EL (cell line): ENCODE measurements around the gene SLC6A8.
"Not testable (repeated sequence)": the region's sequence is repeated elsewhere in the genome, so short reads cannot be mapped to it uniquely, and the experiment has no call there.

Experiments
- DNase-seq: peaks from one replicate; pipeline ENCODE4 v3.0.0-alpha.2; 2016

The SLC6A8 gene

DNA sequence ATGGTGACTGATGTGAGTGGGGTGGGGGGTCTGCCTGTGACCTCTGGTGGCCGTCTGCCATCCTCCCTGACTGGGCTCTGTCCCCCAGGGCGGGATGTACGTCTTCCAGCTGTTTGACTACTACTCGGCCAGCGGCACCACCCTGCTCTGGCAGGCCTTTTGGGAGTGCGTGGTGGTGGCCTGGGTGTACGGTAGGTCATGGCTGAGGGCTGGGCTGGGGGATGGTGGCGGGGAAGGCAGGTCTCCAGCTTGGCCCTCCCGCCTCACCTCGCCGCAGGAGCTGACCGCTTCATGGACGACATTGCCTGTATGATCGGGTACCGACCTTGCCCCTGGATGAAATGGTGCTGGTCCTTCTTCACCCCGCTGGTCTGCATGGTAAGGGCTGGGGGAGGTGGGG, 6.5 kb downstream of the SLC6A8 start:
- not testable (repeated sequence) for DNase-seq

DNA sequence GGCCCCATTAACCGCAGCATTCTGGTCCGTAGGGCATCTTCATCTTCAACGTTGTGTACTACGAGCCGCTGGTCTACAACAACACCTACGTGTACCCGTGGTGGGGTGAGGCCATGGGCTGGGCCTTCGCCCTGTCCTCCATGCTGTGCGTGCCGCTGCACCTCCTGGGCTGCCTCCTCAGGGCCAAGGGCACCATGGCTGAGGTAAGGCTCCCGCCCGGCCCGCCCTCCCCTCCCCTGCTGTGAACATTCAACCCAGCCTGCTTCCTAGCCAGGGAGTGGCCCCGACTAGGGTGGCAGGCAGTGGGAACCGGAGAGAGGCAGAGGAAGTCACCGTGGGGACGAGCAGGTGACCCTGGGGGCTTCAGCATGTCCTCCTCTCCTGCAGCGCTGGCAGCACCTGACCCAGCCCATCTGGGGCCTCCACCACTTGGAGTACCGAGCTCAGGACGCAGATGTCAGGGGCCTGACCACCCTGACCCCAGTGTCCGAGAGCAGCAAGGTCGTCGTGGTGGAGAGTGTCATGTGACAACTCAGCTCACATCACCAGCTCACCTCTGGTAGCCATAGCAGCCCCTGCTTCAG, 7.1 kb downstream of the SLC6A8 start:
- DNase-seq, result no peak

GRCh38 chrX:153696100-153696499, 8.4 kb downstream of the SLC6A8 start:
- no peak for DNase-seq

DNA sequence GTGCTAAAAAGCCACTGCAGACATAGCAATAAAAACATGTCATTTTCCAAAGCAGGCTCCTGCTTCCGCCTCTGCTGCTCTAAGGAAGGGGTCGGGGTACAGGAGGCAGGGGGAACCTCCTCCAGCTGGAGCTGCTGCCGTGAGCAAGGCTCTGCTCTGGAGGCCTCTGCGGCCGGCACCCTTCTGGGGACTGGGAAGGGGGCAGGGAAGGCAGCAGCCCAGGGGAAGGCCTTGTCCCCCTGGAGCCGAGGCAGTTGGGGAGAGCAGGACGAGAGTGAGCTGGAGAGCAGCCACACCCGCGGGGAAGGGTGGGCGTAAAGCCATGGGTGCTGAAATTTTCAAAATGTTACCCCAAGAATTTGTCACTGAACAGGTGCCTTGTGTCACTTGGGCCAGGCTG, 8.8 kb downstream of the SLC6A8 start:
- DNase-seq, result not testable (repeated sequence)

DNA sequence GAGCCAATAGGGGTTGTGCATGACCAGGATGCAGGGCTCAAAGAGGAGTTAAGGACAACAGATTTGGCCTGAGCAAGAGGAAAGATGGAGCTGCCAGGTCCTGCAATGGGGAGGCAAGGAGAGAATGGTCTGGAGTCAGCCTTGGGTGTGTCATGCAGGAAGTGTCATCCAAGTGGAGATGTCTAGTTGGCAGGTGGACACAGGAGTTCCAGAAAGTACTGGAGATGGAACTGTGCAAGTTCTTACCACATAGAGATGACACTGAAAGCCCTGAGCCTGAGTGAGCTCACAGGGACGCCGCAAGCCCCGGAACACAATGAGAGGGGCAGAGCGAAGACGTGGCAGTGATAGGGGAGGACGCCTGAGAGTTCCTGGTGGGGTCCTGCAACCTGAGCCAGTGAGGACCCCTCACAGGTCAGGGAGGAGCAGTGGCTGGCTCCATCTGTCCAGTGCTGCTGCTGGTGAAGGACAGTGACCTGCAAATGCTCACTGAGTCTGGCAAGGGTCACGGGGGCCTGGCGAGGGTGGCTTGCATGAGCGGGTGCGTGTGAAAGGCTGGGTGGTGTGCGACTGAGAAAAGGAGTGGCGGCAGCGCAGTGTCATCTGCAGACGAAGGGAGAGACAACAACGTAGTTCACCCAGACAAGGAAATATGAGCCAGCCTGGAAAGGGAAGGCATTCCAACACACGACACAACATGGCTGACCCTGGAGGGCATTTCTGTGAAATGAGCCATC, 9.4 kb downstream of the SLC6A8 start:
- DNase-seq, result not testable (repeated sequence)

DNA sequence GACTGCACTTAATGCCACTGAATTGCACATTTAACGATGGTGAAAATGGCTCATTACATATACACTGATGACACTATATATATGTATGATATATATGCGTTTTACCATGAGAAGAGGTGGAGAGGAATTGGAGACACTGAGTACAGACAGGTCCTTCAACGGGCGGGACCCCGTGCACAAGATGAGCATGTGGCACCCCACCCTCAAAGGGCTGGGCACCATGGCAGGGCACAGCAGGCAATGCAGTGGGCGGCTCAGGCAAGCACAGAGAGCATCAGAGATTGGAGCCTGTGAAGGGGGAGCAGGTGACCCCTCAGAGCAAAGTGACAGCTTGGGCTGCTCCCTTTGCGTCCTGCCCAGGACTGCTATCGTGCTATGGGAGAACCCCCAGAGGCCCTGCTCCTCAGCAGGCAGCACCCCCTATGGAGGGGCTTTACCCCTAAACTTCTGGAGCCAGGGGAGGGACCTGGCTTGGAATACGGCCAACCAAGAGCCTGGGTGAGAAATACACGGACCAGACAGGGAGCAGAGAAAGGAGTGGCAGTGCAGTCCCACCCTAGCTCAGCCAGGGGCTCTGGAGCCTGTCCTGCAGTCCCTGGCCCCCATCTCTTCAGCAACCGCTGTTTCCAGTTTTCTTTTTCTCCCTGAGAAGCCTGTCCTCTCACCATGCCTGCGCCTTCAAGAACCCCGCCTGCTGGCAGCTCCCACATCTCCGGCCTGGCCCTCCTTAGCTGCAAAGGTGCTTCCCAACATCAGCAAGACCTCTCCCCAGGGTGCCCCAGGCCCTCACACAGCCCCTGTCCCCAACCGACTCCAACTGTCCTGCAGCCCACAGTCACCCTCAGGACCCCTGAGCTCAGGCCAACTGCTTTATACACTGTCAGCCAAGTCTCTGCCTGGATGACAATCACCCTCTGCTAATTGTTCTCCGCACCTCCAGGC, 10.5 kb downstream of the SLC6A8 start:
- DNase-seq, result no peak

GRCh38 chrX:153699210-153699783, 11.6 kb downstream of the SLC6A8 start:
- not testable (repeated sequence) for DNase-seq

DNA sequence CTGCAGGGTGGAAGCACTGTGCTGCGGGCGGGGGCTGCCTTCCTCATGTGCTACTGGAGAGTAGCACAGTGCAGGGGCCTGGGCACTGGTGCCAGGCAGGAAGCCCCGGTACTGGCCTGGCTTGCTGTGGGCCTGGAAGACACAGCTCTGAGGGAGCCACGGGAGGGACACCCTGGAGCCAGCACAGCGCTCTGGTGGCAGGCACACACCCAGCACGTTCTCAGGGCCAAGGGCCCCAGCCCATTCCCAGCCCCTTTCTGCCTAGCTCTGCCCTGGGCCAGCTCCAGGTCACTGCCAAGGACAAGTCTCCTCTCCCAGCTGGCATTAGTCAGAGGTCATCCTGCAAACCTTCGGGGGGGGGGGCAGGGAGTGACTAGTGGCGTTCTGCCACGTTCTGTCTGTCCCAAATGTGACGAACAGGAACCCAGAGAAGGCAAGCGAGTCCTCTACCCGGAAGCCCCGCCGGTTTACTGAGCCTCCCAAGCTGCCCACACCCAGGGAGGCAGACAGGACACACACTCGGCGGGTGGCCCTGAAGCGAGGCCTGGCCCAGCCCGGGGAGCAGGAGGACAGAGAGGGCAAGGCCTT, 12.2 kb downstream of the SLC6A8 start:
- not testable (repeated sequence) for DNase-seq

- DNase-seq, result no peak
Observed at GRCh38 chrX:153700376-153700945, 12.7 kb downstream of the SLC6A8 start.

GRCh38 chrX:153700967-153701366, 13.2 kb downstream of the SLC6A8 start:
- DNase-seq, result no peak

DNA sequence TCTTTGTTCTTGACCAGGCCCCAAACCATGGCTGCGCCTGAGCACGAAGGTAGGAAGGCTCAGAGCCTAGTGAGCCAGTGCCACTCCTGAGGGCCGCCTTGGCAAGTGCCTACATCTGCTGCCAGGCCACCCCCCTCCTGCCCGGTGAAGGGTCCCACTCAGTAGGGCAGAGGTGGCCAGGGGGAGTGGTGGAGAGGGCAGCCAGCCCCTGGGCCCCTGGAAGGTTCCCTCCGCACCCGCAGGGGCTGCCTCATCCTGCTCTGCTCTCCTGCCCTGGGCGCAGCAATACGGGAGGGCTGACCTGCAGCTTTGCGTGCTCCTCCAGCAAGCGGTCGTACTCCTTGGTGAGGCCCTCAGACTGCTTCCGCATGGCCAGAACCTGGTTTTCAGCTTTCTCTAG, 14.0 kb downstream of the SLC6A8 start:
- no peak for DNase-seq

- no peak for DNase-seq
Observed at GRCh38 chrX:153702336-153703035, 14.8 kb downstream of the SLC6A8 start.

DNA sequence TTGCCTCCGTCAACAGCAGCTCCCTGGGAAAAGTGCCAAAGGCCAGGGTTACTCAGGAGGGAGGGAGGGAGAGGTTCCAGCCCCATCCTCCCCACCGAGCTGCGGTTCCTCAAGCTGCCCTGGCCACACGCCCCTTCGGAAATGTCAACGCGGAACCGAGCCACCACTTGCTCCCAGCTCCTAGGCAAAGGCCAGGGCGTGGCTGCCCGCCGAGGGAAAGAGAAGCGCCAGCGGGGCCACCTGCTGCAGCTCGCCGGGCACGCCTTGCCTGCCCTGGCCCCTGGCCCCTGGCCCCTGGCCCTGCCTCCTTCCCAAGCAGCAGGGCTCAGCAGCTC, 15.3 kb downstream of the SLC6A8 start:
- no peak for DNase-seq

DNA sequence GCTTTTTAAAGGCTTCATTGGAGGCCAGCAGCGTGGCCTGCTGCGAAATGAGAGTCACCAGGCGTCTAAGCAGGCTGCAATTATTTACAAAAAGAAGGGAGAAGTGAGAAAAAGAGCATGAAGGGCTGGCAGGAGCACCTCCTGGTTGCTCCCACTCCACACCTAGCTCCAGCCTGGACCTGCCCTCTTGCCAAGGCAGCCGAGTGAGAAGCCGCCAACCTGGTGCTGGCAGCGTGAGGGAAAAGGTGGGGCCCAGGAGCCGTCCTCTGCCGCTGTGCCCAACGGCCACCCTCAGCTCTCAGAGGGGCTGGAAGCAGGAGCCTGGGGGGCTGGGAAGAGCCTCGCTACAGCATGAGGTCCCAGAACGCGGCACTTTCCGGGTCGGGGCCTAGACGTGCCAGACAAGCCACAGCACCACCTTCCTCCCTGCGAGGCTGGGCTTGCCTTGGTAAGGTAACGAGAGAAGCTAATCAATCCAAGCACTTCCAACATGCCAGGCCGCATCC, 16.3 kb downstream of the SLC6A8 start:
- no peak for DNase-seq

DNA sequence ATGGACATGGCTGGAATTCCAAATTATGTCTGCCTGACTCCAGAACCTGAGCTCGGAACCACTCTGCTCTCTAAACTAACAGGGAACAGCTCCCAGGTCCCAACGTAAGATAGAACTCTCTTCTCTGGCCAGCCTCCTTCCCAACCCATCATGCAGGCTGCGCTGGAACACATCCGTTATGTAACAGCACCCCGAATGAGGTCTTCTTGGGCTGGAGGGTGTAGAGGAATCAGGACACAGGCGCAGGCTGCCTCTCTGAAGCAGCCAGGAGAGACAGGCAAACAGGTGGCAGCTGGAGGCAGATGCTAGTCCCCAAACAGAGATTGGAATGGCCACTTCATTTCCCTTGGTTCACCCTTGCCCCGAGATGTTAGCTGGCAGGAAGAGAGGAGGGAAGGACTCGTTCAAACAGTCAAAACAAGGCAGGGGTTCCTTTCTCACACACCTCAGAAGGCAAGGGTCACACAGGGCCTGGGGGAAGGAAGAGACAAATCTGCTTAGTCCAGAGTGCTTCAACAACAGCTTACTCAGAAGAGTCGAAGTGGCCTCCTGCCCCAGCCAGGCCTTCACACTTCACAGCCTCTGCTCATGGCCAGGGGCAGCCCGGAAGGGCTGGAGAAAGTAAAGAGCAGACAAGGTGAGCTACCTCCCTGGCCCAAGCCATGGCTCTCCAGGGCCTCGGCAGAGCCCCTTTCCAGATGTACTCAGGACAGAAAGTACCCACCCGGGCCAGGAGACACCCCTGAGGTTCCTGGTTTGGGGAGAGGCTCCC, 17.1 kb downstream of the SLC6A8 start:
- DNase-seq, result not testable (repeated sequence)

DNA sequence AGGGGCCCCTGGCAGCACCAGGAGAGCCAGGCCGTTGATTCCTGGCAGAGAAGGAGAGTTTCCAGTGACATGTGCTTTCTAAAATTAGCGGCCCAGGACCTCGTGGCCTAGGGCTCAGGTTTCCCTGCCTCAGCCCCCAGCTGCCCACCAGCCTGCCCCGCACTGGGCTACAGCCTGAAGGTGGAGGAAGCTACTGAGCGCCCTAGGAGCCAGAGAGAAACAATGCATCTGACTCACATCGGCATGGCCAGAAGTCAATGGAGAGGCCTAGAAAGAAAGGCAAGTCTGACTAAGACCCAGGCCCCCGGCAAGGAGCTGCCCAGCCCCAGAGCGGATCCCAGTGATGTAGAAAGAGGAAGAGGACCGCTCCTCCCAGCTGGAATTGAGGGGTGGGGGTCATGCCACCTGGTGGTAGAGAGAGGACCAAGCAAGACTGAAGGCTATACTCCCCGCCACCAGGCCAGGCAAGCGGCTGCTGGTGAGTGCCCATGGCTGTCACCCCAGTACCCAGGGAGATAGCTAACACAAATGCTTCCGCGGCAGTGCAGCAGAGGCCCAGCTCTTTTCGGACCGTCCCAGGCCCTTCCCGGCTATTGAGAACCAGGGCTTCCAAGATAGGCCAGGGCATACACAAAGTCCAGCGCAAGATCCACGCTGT, 17.8 kb downstream of the SLC6A8 start:
- DNase-seq, result not testable (repeated sequence)

DNA sequence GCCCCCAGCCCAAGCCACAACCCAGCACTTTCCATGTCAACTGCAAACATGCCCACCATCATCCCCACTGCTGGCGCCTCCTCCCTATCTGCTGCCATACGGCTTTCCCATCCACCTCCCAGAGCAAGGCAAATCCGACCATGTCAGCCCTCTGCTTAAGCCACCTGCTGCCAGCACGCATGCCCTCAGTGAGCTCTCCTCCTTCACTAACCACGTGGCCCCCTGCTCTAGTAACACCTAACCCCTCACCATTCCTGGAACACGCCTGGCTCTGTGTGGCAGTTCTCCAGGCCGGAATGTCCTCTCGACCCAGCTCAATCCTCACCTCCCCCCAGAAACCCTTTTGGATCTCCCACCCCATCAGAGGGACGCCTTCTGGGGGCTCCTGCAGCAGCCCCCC, 19.1 kb downstream of the SLC6A8 start:
- DNase-seq, result no peak

GRCh38 chrX:153707406-153707805, 19.7 kb downstream of the SLC6A8 start:
- no peak for DNase-seq

GRCh38 chrX:153708415-153708814, 20.7 kb downstream of the SLC6A8 start:
- DNase-seq, result peak; percentile 79
